HG02884 (cell line): ENCODE results near the gene KIF3A.

Source experiments
- ATAC-seq: cut with Tn5 transposase; IDR thresholded peaks from one replicate; pipeline ENCODE4 v1.9.1; 2021; ENCODE audit warnings: mild to moderate bottlenecking, moderate library complexity; ENCODE audit not compliant: unreplicated experiment

Gene KIF3A

GRCh38 chr5:132679717-132680380 is 57.5 kb downstream of the KIF3A start:
- ATAC-seq: no peak

GRCh38 chr5:132679166-132679565 is 58.2 kb downstream of the KIF3A start:
- ATAC-seq: no peak

GRCh38 chr5:132678735-132679134 is 58.6 kb downstream of the KIF3A start:
- no peak for ATAC-seq

- no peak for ATAC-seq
Observed at GRCh38 chr5:132677682-132678400, 59.5 kb downstream of the KIF3A start.

- ATAC-seq: no peak
Observed at GRCh38 chr5:132677191-132677590, 60.2 kb downstream of the KIF3A start.

- no peak for ATAC-seq
Observed at GRCh38 chr5:132675936-132676689, 61.2 kb downstream of the KIF3A start.

- ATAC-seq: peak; percentile 73
Observed at GRCh38 chr5:132674671-132675506, 62.5 kb downstream of the KIF3A start.

GRCh38 chr5:132673939-132674630 is 63.3 kb downstream of the KIF3A start, which contains the start of gene IL4:
Gene IL4, plus strand, starts transcription at chr5:132673989. Its CDS starts 62 bp downstream, at chr5:132674051.
- ATAC-seq: no peak

GRCh38 chr5:132673488-132673887 is 63.9 kb downstream of the KIF3A start:
- no peak for ATAC-seq

GRCh38 chr5:132671000-132671399 is 66.3 kb downstream of the KIF3A start:
- no peak for ATAC-seq

- ATAC-seq: no peak
Observed at GRCh38 chr5:132669966-132670882, 67.1 kb downstream of the KIF3A start.

GRCh38 chr5:132669455-132669820 is 67.9 kb downstream of the KIF3A start:
- no peak for ATAC-seq

GRCh38 chr5:132668706-132669454 is 68.5 kb downstream of the KIF3A start:
- no peak for ATAC-seq

GRCh38 chr5:132667761-132668705 is 69.3 kb downstream of the KIF3A start:
- no peak for ATAC-seq

GRCh38 chr5:132667309-132667708 is 70.0 kb downstream of the KIF3A start:
- ATAC-seq: no peak

- no peak for ATAC-seq
Observed at GRCh38 chr5:132666310-132667123, 70.8 kb downstream of the KIF3A start.
